ENCODE data around the gene CASP10.
"Not testable (repeated sequence)": the region's sequence is repeated elsewhere in the genome, so short reads cannot be mapped to it uniquely, and the experiment has no call there.

CASP10 gene

GRCh38 chr2:201233812-201234662, 51.1 kb downstream of the CASP10 start:
- no peak for DNase-seq (ENCODE audit: low read depth)

- DNase-seq (ENCODE audit: low read depth): no peak
Observed at GRCh38 chr2:201234663-201235135, 51.8 kb downstream of the CASP10 start.

GRCh38 chr2:201235860-201236811, 53.2 kb downstream of the CASP10 start:
- DNase-seq (ENCODE audit: low read depth): peak; percentile 60

- DNase-seq (ENCODE audit: low read depth): no peak
Observed at GRCh38 chr2:201237486-201238123, 54.7 kb downstream of the CASP10 start.

- not testable (repeated sequence) for DNase-seq (ENCODE audit: low read depth)
Observed at GRCh38 chr2:201239167-201239935, 56.4 kb downstream of the CASP10 start.

GRCh38 chr2:201242571-201243277, 59.8 kb downstream of the CASP10 start:
- no peak for DNase-seq (ENCODE audit: low read depth)

GRCh38 chr2:201244829-201245228, 61.9 kb downstream of the CASP10 start:
- no peak for DNase-seq (ENCODE audit: low read depth)

- DNase-seq (ENCODE audit: low read depth): no peak
Observed at GRCh38 chr2:201246280-201246679, 63.3 kb downstream of the CASP10 start.

- no peak for DNase-seq (ENCODE audit: low read depth)
Observed at GRCh38 chr2:201248288-201248844, 65.4 kb downstream of the CASP10 start.

GRCh38 chr2:201249889-201250288, 66.9 kb downstream of the CASP10 start:
- no peak for DNase-seq (ENCODE audit: low read depth)

GRCh38 chr2:201250741-201251140, 67.8 kb downstream of the CASP10 start:
- no peak for DNase-seq (ENCODE audit: low read depth)

- DNase-seq (ENCODE audit: low read depth): peak; percentile 81
Observed at GRCh38 chr2:201254081-201254730, 71.3 kb downstream of the CASP10 start.

- DNase-seq (ENCODE audit: low read depth): no peak
Observed at GRCh38 chr2:201255408-201256033, 72.6 kb downstream of the CASP10 start.

- DNase-seq (ENCODE audit: low read depth): peak; percentile 65
Observed at GRCh38 chr2:201256082-201256481, 73.1 kb downstream of the CASP10 start.

GRCh38 chr2:201257381-201257955, 74.5 kb downstream of the CASP10 start:
- DNase-seq (ENCODE audit: low read depth): no peak

- DNase-seq (ENCODE audit: low read depth): peak; percentile 85
Observed at GRCh38 chr2:201257956-201258665, 75.2 kb downstream of the CASP10 start.

- no peak for DNase-seq (ENCODE audit: low read depth)
Observed at GRCh38 chr2:201258666-201259615, 76.0 kb downstream of the CASP10 start.
